ENCODE data around the gene F10. TPM values are rescaled to one million over a fixed set of nuclear protein-coding genes. Genes with fewer than 3 reads are reported as not detected.
"Not testable (repeated sequence)": the region's sequence is repeated elsewhere in the genome, so short reads cannot be mapped to it uniquely, and the experiment has no call there.

The F10 gene
- total RNA-seq = 0.42 and 1.3 TPM in 2 replicates
- 2.2 TPM for polyA plus RNA-seq (2012)

- DNase-seq (ENCODE audit: low read depth) = peak; percentile 25
Measured at GRCh38 chr13:113122550-113123225, at the start of gene F10. Gene F10 (plus strand): TSS chr13:113122799. CDS start chr13:113122856, 57 bp downstream.

- no peak for DNase-seq (ENCODE audit: low read depth)
Measured at GRCh38 chr13:113073942-113074341, 48.7 kb upstream of the F10 start.

- no peak for DNase-seq (ENCODE audit: low read depth)
Measured at GRCh38 chr13:113074401-113074800, 48.2 kb upstream of the F10 start.

- no peak for DNase-seq (ENCODE audit: low read depth)
Measured at GRCh38 chr13:113074876-113075275, 47.7 kb upstream of the F10 start.

- DNase-seq (ENCODE audit: low read depth) = no peak
Measured at GRCh38 chr13:113075711-113076110, 46.9 kb upstream of the F10 start.

GRCh38 chr13:113076681-113077401 is 45.8 kb upstream of the F10 start:
- DNase-seq (ENCODE audit: low read depth) = no peak

- DNase-seq (ENCODE audit: low read depth) = no peak
Measured at GRCh38 chr13:113077566-113077952, 45.0 kb upstream of the F10 start.

GRCh38 chr13:113077953-113078901 is 44.4 kb upstream of the F10 start:
- no peak for DNase-seq (ENCODE audit: low read depth)

- DNase-seq (ENCODE audit: low read depth) = peak; percentile 86
Measured at GRCh38 chr13:113078902-113079780, 43.5 kb upstream of the F10 start.

- DNase-seq (ENCODE audit: low read depth) = not testable (repeated sequence)
Measured at GRCh38 chr13:113079781-113080080, 42.9 kb upstream of the F10 start.

GRCh38 chr13:113080361-113080831 is 42.2 kb upstream of the F10 start:
- no peak for DNase-seq (ENCODE audit: low read depth)

- no peak for DNase-seq (ENCODE audit: low read depth)
Measured at GRCh38 chr13:113080901-113081521, 41.6 kb upstream of the F10 start.

- no peak for DNase-seq (ENCODE audit: low read depth)
Measured at GRCh38 chr13:113082198-113083021, 40.2 kb upstream of the F10 start.

- DNase-seq (ENCODE audit: low read depth) = no peak
Measured at GRCh38 chr13:113083022-113083373, 39.6 kb upstream of the F10 start.

- peak; percentile 92 for DNase-seq (ENCODE audit: low read depth)
Measured at GRCh38 chr13:113083402-113084061, 39.1 kb upstream of the F10 start.

GRCh38 chr13:113084094-113084942 is 38.3 kb upstream of the F10 start:
- no peak for DNase-seq (ENCODE audit: low read depth)

- no peak for DNase-seq (ENCODE audit: low read depth)
Measured at GRCh38 chr13:113084943-113085540, 37.6 kb upstream of the F10 start.
